HG03159 (cell line): Measurements from ENCODE around the gene UPF1.

Source experiments
- ATAC-seq: cut with Tn5 transposase; IDR thresholded peaks from one replicate; pipeline ENCODE4 v1.9.1; 2021; ENCODE audit warnings: mild to moderate bottlenecking, moderate library complexity; ENCODE audit not compliant: unreplicated experiment

Gene UPF1

DNA sequence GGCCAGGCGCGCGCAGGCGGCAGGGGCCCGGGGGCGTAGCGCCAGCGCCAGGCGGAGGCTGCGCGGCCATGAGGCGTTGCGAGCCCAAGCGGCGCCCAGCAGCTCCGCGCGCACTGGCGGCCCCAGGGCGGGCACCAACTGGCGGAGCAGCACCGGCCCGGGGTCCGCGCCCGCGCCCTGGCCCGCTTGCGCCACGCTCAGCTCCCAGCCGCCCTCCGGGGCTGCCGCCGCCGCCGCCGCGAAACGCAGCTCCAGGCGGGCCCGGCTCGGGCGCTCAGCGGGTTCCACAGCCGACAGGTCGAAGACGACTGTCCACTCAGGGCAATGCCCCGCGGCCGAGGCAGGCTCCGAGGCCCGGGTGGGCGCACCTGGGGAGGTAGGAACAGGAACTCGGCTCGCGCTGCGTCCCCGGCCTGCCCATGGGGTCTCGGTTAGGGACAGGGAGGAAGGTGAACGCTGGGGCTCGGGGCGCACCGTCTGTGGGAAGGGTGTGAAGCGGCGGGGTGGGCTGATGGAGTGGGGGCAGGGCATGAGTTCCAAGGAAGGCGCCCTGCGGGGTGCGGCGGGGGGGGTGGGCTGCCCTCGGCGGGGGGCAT is 37.4 kb downstream of the UPF1 start:
- ATAC-seq: no peak

DNA sequence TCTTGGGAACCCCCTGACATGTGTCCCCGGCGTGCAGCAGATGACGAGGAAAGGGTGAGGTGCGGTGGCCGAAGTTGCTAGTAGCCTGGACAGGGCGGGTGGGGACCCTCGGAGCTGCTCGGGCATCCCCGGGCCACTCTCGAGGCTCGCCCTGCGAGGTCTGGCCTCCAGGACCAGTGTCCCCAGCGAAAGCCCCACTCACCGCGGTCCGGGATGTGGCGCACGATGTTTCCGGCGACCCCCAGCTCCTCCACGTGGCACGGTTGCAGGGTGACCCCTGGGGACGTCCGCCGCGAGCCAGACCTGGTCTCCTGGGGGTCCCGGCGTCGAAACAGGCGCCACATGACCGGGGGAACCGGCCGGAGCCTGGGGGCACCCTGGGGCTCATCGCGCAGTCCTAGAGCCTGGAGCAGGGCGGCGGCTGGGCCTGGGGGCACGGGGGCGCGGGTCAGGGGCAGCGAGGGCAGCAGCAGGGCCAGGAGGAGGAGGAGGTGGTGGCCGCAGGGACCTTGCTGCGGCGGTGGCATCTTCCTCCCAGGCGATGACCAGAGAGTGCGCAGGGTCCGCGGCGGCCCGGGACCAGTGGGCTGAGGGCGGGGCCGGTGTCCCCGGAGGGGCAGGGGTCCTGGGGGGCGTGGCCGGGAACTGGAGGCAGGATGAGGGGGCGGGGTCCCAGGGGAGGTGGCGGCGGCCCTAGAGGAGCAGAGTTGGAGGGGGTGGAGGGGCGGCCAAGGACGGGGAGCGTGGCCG is 38.2 kb downstream of the UPF1 start:
- ATAC-seq: no peak

DNA sequence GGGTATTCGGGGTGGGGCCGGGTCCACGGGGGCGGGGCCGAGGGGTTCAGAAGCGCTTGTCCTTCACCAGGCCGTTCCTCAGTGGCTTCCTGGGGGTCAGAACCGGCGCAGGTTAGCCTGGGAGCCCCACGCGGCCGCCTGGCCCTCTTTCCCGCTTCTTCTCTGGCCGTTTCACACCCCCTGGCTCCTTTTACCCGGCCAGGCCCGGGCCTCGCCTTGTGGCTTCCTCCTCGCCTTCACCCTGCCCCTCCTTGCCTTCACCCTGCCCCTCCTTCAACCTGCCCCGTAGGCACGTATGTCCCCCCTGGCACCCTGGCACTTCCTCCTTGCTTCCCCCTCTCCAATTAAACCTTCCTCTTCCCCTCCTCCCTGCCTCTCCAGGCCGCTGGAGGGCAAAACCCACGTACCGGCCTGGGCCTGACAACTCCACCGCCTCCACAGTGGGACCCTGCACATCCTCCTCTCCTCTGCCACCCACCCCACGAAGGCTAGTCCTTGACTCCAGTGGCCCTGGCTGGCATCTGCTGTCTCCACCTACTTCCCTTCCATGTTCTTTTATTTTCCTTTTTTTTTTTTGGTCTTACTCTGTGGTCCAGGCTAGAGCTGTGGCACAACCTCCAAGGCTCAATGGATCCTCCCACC is 38.9 kb downstream of the UPF1 start:
- ATAC-seq: no peak

DNA sequence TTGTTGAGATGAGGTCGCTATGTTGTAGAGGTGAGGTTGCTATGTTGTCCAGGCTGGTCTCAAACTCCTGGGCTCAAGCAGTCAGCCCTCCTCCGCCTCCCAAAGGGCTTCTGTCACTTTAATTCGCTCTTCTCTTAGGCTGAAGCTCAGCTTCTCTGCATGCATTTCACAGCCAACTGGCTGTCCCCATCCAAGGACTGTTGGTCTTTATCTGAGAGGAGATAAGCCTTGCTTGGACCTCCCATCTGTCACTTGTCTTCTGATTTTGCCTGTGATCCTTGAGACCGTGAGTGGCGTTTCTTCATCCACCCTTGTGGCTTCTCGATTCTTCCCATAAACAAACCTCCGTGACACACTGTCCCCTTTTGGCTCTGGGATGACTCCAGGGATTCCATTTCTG is 39.8 kb downstream of the UPF1 start:
- ATAC-seq: no peak

DNA sequence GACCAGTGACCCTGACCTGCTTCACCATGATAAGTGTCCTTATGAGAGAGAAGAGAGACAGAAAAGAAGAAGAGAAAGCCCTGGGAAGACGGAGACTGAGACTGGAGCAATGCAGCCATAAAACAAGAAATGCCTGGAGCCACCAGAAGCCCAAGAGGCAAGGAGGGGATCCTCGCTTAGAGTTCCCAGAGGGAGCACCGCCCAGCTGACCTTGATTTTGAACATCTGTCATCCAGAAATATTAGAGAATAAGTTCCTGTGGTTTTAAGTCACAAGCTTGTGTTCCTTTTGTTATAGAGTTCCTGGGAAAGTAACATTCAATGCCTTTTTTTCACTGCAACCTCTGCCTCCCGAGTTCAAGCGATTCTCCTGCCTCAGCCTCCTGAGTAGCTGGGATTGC is 44.0 kb downstream of the UPF1 start:
- no peak for ATAC-seq

DNA sequence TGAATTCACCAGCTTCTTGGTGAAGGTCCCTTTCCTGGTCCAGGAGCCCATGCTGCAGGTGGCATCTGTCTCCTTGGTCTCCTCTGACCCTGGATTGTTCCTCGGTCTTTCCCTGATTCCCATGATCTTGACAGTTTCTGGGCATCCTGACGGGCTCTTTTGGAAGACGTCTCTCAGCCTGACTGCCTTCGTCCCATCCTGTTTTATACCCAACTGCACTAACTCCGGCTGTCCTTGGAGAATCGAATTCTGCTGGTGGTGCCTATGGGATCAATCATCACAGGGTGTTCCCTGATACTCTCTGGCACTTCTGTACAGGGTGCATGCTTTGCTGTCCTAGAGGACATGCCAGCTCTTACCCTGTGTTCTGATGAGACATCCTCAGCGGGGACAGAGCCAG is 45.1 kb downstream of the UPF1 start:
- no peak for ATAC-seq

DNA sequence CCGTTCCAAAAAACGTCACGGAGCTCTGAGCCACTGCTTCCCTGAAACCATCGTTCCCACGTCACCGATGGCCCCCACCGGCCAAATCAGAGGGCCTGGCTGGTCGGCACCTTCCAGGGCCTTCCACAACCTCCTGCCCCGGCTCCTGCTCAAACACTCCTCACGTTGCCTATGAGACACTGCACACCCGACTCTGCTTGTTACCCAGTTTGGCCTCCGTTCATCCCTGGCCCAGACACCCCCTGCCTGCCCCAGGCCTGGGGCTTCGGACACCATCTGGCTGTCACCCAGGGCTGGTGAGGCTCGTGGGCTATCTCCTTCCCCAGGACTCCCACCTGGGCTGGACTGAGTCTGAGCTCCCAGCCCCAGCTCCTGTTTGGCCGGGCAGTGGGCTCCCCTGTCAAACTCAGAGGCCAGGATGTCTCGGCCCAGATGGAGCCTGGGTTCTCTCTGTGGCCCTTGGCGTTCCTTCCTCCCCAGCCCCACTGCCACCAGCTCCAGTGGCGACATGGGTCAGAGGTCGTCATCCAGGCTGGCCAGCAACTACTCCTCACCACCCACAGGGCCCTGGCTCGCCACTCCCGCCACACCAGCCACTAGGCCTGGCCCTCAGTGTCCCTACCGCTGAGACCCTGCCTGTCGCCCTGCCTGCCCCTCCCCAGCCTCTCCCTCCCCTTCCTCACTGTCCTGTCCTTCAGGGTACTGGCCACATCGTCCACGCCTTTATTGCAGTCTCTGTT is 46.5 kb downstream of the UPF1 start:
- no peak for ATAC-seq

DNA sequence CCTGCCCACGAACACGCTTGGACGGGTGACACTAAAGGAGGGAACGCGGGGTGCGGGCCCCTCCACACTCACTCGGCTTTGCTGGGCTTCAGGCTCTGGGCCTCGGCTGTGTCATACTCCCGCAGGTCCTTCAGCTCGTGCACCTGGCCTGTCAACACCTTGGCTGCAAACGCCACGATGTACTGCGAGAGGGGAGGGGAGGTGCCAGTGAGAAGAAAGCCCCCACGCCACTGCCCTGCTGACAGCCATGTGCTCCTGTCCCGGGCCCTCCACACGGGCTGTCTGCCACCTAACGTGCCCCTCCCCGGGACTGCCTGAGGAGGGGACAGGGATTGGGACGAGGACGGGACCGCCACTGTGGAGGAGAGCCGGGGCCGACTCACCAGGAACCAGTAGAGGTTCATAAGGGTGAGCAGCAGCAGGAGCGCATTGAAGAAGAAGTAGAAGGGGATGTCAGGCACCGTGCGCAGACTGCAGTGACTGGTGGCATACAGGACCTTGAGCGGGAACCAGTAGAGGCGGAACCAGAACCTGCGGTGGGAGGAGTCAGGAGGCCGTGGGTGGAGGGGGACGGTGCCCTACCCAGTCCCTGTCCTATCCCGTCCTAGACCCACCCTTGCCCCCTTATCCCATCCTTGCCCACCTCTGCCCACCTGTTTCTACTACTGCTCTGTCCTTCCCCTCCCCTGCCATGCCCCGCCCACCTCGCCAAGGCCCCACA is 47.3 kb downstream of the UPF1 start:
- no peak for ATAC-seq

DNA sequence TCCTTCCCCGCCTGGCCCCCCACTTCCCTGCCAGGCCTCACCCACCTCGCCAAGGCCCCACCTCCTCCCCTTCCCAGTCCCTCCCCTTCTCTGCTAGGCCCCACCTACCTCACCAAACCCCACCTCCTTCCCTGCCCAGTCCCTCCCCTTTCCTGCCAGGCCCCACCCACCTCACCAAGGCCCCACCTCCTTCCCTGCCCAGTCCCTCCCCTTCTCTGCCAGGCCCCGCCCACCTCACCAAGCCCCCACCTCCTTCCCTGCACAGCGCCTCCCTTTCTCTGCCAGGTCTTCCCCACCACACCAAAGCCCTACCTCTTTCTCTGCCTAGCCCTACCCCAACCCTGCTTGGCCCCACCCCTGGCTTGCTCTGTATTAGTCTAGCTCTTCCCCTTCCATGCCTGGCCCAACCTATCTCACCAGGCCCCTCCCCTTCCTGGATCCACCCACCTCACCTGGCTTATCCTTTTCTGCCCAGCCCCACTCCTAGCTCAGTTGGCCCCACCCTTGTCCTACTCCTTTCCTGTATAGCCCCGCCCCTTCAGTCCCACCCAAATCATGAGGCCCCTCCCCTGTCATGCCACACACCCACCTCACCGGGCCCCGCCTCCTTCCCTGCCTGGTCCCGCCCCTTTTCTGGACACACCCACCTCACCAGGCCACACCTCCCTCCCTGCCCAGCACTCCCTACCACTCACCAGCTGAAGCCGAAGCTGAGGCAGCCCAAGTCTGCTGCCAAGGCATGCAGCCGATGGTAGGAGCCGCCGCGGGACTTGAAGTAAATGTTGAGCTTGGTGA is 48.0 kb downstream of the UPF1 start:
- ATAC-seq: no peak

DNA sequence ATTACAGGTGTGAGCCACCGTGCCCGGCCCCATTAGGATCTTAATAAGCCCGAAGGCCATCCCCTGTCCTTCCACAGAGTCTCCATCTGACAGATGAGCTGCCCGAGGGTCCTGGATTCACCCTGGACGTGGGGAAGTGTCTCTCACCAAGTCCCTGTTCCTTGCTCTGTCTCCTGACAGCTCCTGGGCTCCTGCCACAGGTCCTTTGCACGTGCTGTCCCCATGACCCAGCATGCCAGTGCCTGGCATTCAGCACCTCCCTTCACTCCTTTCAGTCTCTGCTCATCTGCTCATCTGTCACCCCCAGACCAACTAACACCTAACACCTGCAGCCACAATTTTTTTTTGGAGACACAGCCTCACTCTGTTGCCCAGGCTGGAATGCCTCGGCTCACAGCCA is 49.7 kb downstream of the UPF1 start:
- no peak for ATAC-seq

DNA sequence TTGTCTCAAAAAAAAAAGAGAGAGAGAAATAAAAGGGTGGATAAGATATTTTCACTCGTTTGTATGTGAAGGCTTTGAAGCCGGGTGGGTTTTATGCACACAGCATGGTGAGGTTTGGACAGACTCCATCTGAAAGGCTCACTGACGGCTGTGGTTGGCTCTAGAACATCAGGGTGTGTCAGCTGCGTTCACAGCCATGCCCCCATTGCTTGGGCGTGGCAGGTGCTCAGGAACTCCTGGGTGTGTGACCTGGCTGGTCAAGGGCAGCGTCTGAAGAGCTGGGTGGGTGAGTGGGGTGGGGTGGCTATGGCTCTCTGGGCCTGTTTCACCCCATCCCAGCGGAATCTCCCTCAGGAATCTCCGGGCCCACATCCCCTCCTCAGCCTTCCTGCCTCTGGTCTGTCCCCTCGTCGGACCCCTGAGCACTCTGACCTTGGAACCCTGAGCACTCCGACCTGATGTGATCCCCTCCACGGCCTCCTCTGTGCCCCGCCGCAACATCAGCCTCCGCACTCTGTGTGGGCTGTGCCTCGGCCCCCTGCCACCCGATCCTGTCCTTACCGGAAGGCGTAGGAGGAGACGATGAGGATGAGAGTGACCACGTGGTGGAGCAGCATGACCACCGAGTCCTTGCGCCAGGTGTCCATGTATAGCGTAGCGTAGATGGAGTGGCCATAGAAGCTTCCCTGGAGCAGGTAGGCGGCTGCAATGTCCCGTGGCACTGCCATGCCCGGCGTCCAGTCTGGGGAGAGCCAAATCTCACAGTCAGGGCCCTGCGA is 52.0 kb downstream of the UPF1 start:
- no peak for ATAC-seq

DNA sequence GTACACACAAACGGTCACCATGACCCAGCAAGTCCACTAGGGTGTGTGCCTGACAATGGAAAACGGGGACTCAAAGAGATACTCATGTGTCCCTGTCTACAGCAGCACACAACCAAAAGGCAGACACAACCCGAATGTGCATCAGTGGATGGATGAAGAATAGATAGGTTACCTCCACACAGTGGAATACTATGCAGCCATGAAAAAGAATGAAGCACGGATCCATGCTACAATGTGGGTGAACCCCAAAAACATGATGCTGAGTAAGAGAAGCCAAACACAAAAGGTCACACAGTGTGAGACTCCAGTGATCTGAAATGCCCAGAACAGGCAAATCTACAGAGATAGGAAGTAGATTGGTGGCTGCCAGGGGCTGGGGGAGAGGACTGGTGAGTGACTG is 55.2 kb downstream of the UPF1 start:
- ATAC-seq: no peak

DNA sequence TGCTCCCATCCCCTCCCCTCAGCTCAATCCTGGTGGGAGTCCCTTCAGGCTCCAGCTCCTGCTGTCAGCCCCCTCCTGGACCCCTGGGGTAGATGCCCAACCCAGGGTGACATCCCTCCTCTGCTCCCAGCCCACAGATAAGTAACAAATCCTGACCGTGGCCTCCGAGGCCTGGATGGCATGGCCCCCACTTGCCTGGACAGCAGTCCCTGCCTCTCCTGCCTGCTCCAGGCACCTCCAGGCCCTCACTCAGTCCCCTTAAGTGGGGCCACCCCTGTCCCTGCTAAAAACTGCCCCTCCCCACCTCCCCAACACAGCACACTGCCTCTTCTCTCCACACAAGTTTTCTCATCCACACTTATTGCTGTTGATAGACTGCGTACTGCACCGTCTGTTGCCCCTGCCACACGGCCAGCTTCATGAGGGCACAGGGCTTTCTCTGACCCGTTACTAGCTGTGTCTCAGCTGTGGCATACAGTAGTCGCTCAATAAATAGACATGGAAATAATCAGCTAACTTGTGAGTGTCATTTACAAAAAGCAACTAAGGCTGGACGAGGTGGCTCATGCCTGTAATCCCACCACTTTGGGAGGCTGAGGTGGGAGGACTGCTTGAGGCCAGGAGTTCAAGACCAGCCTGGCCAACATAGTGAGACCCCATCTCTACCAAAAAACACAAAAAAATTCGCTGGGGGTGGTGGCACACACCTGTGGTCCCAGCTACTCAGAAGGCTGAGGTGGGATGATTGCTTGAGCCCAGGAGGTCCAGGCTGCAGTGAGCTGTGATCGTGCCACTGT is 58.4 kb downstream of the UPF1 start:
- ATAC-seq: no peak

DNA sequence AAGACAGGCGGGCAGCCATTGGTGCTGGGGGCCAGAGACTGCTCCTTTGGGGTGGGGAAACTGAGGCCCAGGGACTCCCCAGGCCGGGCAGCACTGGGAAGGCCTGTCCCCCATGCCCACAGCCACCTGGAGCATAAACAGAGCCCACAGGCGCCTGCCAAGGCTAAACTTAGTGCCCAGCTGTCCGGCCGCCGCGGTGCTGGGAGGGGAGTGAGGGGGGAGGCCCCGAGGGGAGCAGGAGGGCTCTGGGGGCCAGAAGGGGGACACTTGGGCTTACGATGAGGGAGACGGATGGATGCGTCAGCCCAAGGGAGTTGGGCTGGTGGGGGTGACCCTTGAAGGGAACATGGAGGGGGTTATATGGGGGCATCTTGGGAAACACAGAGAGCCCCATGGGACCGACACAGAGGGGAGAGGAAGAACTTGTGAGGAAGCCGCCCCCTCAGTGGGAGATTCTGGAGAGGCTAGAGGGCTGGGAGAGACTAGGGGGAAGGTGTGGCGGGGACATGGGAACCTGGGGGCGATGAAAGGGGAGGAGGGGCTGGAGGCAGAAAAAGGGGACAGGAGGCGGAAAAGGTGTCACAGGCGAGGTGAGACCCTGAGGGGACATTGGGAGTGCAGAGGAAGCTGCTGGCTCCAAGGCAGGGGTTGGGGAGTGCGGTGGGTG is 62.0 kb downstream of the UPF1 start:
- no peak for ATAC-seq

DNA sequence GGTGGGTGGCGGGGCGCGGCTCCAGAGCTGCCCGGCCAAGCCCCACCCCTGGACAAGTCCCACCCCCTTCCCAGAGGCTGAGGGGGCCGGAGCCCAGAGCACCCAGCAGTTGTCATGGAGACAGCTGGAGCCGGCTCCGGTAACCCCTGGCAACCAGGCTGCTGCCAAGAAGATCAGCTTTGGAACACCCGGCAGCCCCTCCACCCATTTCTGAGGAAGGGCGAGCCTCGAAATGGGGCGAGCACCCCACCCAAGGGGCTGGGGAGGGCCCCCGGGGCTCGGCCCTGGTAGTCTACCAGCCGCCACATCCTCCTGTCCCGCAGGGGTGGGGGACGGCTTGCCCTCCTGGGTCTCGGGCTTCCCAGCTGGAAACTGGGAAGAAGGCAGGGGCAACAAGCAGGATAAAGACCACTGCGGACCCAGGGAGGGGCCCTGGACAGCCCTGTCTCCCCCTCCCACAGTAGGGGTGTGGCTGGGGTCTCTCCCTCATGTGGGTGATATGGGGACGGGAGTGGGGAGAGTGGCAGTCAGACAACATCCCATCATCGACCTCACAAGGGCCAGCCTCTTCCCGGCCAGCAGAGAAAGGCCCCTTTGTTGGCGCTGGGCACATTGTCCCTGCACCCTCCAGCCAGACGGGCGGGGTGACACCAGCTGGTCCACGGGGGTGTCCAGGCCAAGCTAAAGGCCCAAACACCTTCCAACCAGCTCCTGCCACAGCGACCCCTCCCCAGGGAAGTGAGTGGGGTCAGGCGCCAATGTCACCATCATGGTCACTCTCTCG is 62.7 kb downstream of the UPF1 start:
- no peak for ATAC-seq

DNA sequence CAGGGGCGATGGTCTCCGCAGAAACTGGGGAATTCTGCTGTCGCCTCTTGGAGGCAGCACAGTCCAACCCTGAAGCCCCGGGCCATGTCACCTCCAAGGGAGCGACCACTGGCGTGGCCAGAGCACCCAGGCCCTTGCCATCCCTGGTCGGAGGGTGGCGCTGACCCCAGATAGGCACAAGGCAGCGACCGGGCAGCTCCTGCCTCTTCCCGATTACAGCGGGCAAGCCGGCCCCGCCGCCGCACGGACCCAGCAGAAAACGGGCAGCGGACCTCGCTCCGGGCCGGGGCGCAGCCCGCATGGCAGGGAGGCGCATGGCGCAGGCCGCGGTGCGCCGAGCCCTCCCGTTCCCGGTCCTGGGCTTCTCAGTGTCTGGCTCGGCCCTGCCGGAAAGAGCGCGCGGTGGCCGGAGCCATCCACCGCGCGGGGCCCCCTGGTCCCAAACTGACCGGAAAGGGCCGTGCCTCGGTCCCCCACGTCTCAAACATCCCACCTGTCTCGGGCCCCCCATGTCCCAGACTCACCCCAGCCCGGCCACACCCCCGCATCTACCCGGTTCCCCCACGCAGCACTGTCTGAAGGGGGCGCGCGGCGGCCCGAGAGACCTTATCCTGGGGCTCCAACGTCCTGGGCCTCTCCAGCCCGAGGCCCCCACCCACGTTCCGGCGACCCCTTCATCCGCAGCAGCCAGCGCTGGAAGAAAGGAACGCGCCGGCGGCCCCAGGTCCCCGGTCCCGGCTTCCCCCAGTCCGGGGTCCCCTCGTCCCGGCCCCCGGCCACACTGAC is 63.5 kb downstream of the UPF1 start:
- no peak for ATAC-seq
